ENCODE results near the gene SSX4B. TPM values are rescaled to one million over a fixed set of nuclear protein-coding genes. Genes with fewer than 3 reads are reported as not detected.
"Not testable (repeated sequence)": the region's sequence is repeated elsewhere in the genome, so short reads cannot be mapped to it uniquely, and the experiment has no call there.

SSX4B gene
- total and polyA plus RNA-seq, 4 donors = not detected

GRCh38 chrX:48367717-48368408 lies 43.9 kb downstream of the SSX4B start:
- not testable (repeated sequence) for H3K27ac ChIP-seq (ENCODE audit: low read depth in 1 of 2, low read length in 1 of 2); H3K9me3 ChIP-seq (ENCODE audit: control insufficient read depth in 4 of 4, insufficient read depth in 3 of 4, low read length in 3 of 4); H3K9ac ChIP-seq (ENCODE audit: insufficient read depth in 1 of 2, low read length in 2 of 2); H3K4me3 ChIP-seq; ATAC-seq (ENCODE audit: insufficient read depth, low FRiP score); H3K36me3 ChIP-seq (ENCODE audit: control insufficient read depth in 4 of 4, insufficient read depth in 4 of 4, low read length in 4 of 4); DNase-seq; H3K4me1 ChIP-seq (ENCODE audit: control insufficient read depth in 5 of 5, insufficient read depth in 5 of 5, low read length in 5 of 5); H3K27me3 ChIP-seq (ENCODE audit: control insufficient read depth in 3 of 3, insufficient read depth in 3 of 3, low read length in 2 of 3)
- WGBS, 2 donors = no CpG with 5 or more reads among the region's 12 CpGs

DNA sequence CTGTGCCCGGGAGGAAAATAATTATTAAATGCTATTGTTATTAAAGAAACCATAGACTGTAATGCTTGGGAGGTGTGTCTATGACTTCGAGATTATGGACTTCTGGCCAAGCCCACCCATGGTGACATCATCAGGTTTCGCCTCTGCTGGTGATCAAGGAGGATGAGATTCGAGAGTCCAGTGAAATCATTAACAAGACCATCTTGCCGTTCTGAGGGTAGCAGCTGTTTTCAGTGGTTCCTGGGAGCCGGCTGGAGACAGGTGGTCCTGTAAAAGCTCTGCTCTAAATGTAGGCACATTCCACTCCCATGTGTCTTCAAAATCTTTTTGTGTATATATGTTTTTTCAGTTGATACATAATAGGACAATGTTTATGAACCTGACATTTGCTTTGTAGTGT lies 52.5 kb downstream of the SSX4B start:
- H3K4me1 ChIP-seq (ENCODE audit: control insufficient read depth in 5 of 5, insufficient read depth in 5 of 5, low read length in 5 of 5); H3K9me3 ChIP-seq (ENCODE audit: control insufficient read depth in 4 of 4, insufficient read depth in 3 of 4, low read length in 3 of 4); H3K27me3 ChIP-seq (ENCODE audit: control insufficient read depth in 3 of 3, insufficient read depth in 3 of 3, low read length in 2 of 3); ATAC-seq (ENCODE audit: insufficient read depth, low FRiP score); H3K9ac ChIP-seq (ENCODE audit: insufficient read depth in 1 of 2, low read length in 2 of 2); H3K36me3 ChIP-seq (ENCODE audit: control insufficient read depth in 4 of 4, insufficient read depth in 4 of 4, low read length in 4 of 4); DNase-seq; H3K27ac ChIP-seq (ENCODE audit: low read depth in 1 of 2, low read length in 1 of 2); H3K4me3 ChIP-seq: not testable (repeated sequence)
- WGBS, 2 donors = 74 to 80% methylated on average over 5 to 6 of the region's 6 CpGs

GRCh38 chrX:48357681-48358080 lies 54.1 kb downstream of the SSX4B start:
- 88 to 94% methylated on average over 7 to 8 of the region's 8 CpGs for WGBS, 2 donors
- no peak for DNase-seq
- Histone ChIP-seq H3K4me3 (no peak overlapping the region), H3K27me3 (ENCODE audit: control insufficient read depth in 3 of 3, insufficient read depth in 3 of 3, low read length in 2 of 3) (no peaks in the 10 kb centered on the region), H3K9me3 (ENCODE audit: control insufficient read depth in 4 of 4, insufficient read depth in 3 of 4, low read length in 3 of 4) (no peaks in the 10 kb centered on the region), H3K27ac (ENCODE audit: low read depth in 1 of 2, low read length in 1 of 2) (no peak overlapping the region), H3K36me3 (ENCODE audit: control insufficient read depth in 4 of 4, insufficient read depth in 4 of 4, low read length in 4 of 4) (no peaks in the 10 kb centered on the region), H3K4me1 (ENCODE audit: control insufficient read depth in 5 of 5, insufficient read depth in 5 of 5, low read length in 5 of 5) (no peaks in the 10 kb centered on the region), H3K9ac (ENCODE audit: insufficient read depth in 1 of 2, low read length in 2 of 2) (no peak overlapping the region)
- TF ChIP-seq, protein P1, sequence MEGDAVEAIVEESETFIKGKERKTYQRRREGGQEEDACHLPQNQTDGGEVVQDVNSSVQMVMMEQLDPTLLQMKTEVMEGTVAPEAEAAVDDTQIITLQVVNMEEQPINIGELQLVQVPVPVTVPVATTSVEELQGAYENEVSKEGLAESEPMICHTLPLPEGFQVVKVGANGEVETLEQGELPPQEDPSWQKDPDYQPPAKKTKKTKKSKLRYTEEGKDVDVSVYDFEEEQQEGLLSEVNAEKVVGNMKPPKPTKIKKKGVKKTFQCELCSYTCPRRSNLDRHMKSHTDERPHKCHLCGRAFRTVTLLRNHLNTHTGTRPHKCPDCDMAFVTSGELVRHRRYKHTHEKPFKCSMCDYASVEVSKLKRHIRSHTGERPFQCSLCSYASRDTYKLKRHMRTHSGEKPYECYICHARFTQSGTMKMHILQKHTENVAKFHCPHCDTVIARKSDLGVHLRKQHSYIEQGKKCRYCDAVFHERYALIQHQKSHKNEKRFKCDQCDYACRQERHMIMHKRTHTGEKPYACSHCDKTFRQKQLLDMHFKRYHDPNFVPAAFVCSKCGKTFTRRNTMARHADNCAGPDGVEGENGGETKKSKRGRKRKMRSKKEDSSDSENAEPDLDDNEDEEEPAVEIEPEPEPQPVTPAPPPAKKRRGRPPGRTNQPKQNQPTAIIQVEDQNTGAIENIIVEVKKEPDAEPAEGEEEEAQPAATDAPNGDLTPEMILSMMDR (IDR thresholded peaks at IDR 0.05; ENCODE audit: control extremely low read depth, extremely low read depth) = no peak
- no peak for ATAC-seq (ENCODE audit: insufficient read depth, low FRiP score)

DNA sequence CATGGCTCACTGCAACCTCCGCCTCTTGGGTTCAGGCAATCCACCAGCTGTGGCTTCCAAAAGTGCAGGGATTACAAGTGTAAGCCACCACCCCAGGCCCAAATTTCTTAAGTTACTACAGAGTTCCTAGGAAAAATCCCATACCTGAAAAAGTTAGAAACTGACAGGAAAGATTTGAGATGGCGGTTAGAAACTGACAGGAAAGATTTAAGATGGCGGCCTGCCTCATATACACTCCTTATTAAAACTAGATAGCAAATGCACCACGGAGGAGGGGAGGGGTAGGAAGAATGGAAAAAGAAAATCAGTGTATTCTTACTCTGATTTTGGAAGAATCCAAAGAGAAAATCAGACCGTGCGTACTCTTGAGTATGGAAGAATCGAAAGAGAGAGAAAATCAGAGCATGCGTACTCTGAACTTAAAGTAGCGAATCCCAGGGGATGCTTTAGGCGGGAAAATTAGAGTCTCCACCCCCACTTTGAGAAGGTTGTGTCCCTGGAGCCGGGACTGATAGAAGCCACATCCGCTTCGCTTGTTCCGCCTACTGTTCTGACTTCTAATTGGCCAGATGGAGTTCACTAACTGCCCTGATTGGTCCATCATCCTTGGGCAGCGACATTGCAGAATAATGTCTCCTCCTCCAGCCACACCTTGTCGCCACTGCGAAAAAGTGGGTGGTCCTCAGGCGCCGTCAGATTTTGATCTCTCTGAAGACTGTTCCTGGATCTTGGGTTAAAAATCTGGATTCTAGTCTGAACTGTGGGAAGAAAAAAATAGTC lies 55.3 kb downstream of the SSX4B start, which contains the start of gene SSX3:
SSX3 (minus strand) TSS at position 389 of the 780 bp plus-strand sequence. CDS start 1,454 bp downstream, outside the sequence.
- ATAC-seq (ENCODE audit: insufficient read depth, low FRiP score); H3K27ac ChIP-seq (ENCODE audit: low read depth in 1 of 2, low read length in 1 of 2); H3K36me3 ChIP-seq (ENCODE audit: control insufficient read depth in 4 of 4, insufficient read depth in 4 of 4, low read length in 4 of 4); H3K27me3 ChIP-seq (ENCODE audit: control insufficient read depth in 3 of 3, insufficient read depth in 3 of 3, low read length in 2 of 3); H3K9ac ChIP-seq (ENCODE audit: insufficient read depth in 1 of 2, low read length in 2 of 2); H3K4me3 ChIP-seq; H3K4me1 ChIP-seq (ENCODE audit: control insufficient read depth in 5 of 5, insufficient read depth in 5 of 5, low read length in 5 of 5); H3K9me3 ChIP-seq (ENCODE audit: control insufficient read depth in 4 of 4, insufficient read depth in 3 of 4, low read length in 3 of 4); DNase-seq: not testable (repeated sequence)
- 89 to 97% methylated on average over 18 to 19 of the region's 19 CpGs for WGBS, 2 donors

Small RNAs within 50 kb of the gene (small RNA-seq; reads per million reads assigned to genes)
- gene AL606490.4 (ENCODE audit: low replicate concordance) = not detected
- gene AL606490.7 (ENCODE audit: low replicate concordance) = not detected

Other genes with a start within 250 kb of the SSX4B start
- not detected for gene SSX5, start 215.2 kb downstream of the SSX4B start, total RNA-seq
- gene SSX5, start 215.2 kb downstream of the SSX4B start, polyA plus RNA-seq = not detected
- not detected for gene SSX1, start 156.6 kb downstream of the SSX4B start, total RNA-seq
- gene SSX1, start 156.6 kb downstream of the SSX4B start, polyA plus RNA-seq = not detected
- not detected for gene SSX3, start 55.3 kb downstream of the SSX4B start, total RNA-seq
- gene SSX3, start 55.3 kb downstream of the SSX4B start, polyA plus RNA-seq = not detected
- not detected for gene SSX4, start 28.4 kb downstream of the SSX4B start, total RNA-seq
- not detected for gene SSX4, start 28.4 kb downstream of the SSX4B start, polyA plus RNA-seq
- 10 to 100 TPM; 15.2 to 65.3 TPM for gene SLC38A5, start 58.3 kb upstream of the SSX4B start, total RNA-seq
- 10 to 100 TPM; 30.7 to 80.9 TPM for gene SLC38A5, start 58.3 kb upstream of the SSX4B start, polyA plus RNA-seq
- gene FTSJ1, start 64.2 kb upstream of the SSX4B start, total RNA-seq = 10 to 100 TPM; 18.2 to 45.8 TPM
- 10 to 100 TPM; 43.7 to 48.3 TPM for gene FTSJ1, start 64.2 kb upstream of the SSX4B start, polyA plus RNA-seq
- 10 to 100 TPM in 1 of 2 donors, 1 to 10 TPM in 1; 3.3 to 12.8 TPM for gene PORCN, start 97.0 kb upstream of the SSX4B start, total RNA-seq
- gene PORCN, start 97.0 kb upstream of the SSX4B start, polyA plus RNA-seq = 10 to 100 TPM; 11.6 to 12.0 TPM
- 100 to 1,000 TPM in 1 of 2 donors, 10 to 100 TPM in 1; 41.5 to 154 TPM for gene EBP, start 109.8 kb upstream of the SSX4B start, total RNA-seq
- gene EBP, start 109.8 kb upstream of the SSX4B start, polyA plus RNA-seq = 100 to 1,000 TPM; 162 to 254 TPM
- gene TBC1D25, start 127.8 kb upstream of the SSX4B start, total RNA-seq = 10 to 100 TPM in 1 of 2 donors, 1 to 10 TPM in 1; 8.2 to 15.2 TPM
- gene TBC1D25, start 127.8 kb upstream of the SSX4B start, polyA plus RNA-seq = 10 to 100 TPM in 1 of 2 donors, 1 to 10 TPM in 1; 5.6 to 12.1 TPM
- gene RBM3, start 162.5 kb upstream of the SSX4B start, total RNA-seq = 100 to 1,000 TPM; 117 to 346 TPM
- gene RBM3, start 162.5 kb upstream of the SSX4B start, polyA plus RNA-seq = 100 to 1,000 TPM; 211 to 223 TPM
- gene WDR13, start 185.5 kb upstream of the SSX4B start, total RNA-seq = 100 to 1,000 TPM in 1 of 2 donors, 10 to 100 TPM in 1; 50.7 to 182 TPM
- gene WDR13, start 185.5 kb upstream of the SSX4B start, polyA plus RNA-seq = 100 to 1,000 TPM; 156 to 175 TPM